ENCODE results near the gene SELENOH. TPM values are rescaled to one million over a fixed set of nuclear protein-coding genes. Genes with fewer than 3 reads are reported as not detected.

Gene SELENOH
- polyA plus RNA-seq, 2 of the 4 experiments (the other 2 are of a cell fraction): 96.3 to 115 TPM

GRCh38 chr11:57772562-57772961 is 31.3 kb downstream of the SELENOH start:
- ATAC-seq (peak in 1 of 2 experiments; percentile 32; a peak in 2 of 6 replicates), DNase-seq (ENCODE audit: low read depth in 1 of 2, low spot score in 1 of 2) (no peak)
- CTCF ChIA-PET: interaction anchor here (1.4 to 2.9 kb wide), 3 partner anchors 9 to 28 kb away, joined by 3 to 19 read pairs (median 11); no protein-coding TSS in a partner anchor

GRCh38 chr11:57773026-57773598 is 31.8 kb downstream of the SELENOH start:
- no peak for TF ChIP-seq ZFP36 (IDR thresholded peaks at IDR 0.05; ENCODE audit: borderline replicate concordance, partially characterized antibody)
- no peak for TF ChIP-seq EHF (CRISPR knock-in tag; IDR thresholded peaks at IDR 0.05)
- no peak for TF ChIP-seq MYC (IDR thresholded peaks at IDR 0.05; ENCODE audit: borderline replicate concordance, low read length)
- no peak for TF ChIP-seq ZSCAN20 (CRISPR knock-in tag; IDR thresholded peaks at IDR 0.05)
- TF ChIP-seq EP300 (IDR thresholded peaks at IDR 0.05): no peak
- no peak for TF ChIP-seq NFE2L2 (conservative IDR thresholded peaks at IDR 0.05; ENCODE audit: low read length)
- no peak for TF ChIP-seq RNF2 (IDR thresholded peaks at IDR 0.05; ENCODE audit: borderline replicate concordance, low read depth)
- TF ChIP-seq FOSL2 (IDR thresholded peaks at IDR 0.05): no peak
- TF ChIP-seq FOSL2 (CRISPR knock-in tag; IDR thresholded peaks at IDR 0.05): no peak
- no peak for TF ChIP-seq SREBF2 (IDR thresholded peaks at IDR 0.05)
- TF ChIP-seq ZC3H11A (IDR thresholded peaks at IDR 0.05): no peak
- TF ChIP-seq FOSB (CRISPR knock-in tag; IDR thresholded peaks at IDR 0.05): no peak
- no peak for TF ChIP-seq CHD4 (IDR thresholded peaks at IDR 0.05; ENCODE audit: borderline replicate concordance)
- TF ChIP-seq ATOH8 (CRISPR knock-in tag; IDR thresholded peaks at IDR 0.05; ENCODE audit: low read depth): no peak
- TF ChIP-seq RFX5 (IDR thresholded peaks at IDR 0.05): no peak
- TF ChIP-seq RCOR1 (IDR thresholded peaks at IDR 0.05; ENCODE audit: low read depth, low read length): no peak
- Histone ChIP-seq H3K4me1 (peaks cover 65% of the 10 kb centered on the region), H3K9me3 (no peaks in the 10 kb centered on the region), H3K4me3 (no peak overlapping the region), H3K4me2 (peak overlapping the region; percentile 38; the same call in 1 of the 3 replicates), H3K27ac (peak overlapping the region in 1 of 2 experiments; percentile 33; a peak in 3 of 6 replicates)
- POLR2A ChIA-PET: no interaction called here
- FAIRE-seq (no peak), DNase-seq (ENCODE audit: low read depth in 1 of 2, low spot score in 1 of 2) (no peak), ATAC-seq (no peak)
- WGBS (ENCODE audit: missing lambda C conversion rate): 64% methylated on average over 5 of the region's 5 CpGs
- CTCF ChIA-PET: interaction anchor here (1.4 to 2.9 kb wide), 2 partner anchors 10 to 14 kb away, joined by 3 to 11 read pairs; no protein-coding TSS in a partner anchor

More at GRCh38 chr11:57772562-57772961, 31.3 kb downstream of the SELENOH start:
- peaks cover 61% of the 10 kb centered on the region for H3K4me1 ChIP-seq
- H3K9me3 ChIP-seq: no peaks in the 10 kb centered on the region
- peak overlapping the region in 1 of 2 experiments; percentile 33; a peak in 3 of 6 replicates for H3K27ac ChIP-seq
- H3K4me3 ChIP-seq: no peak overlapping the region
- no peak for FAIRE-seq
- TF ChIP-seq CEBPB (IDR thresholded peaks at IDR 0.05) (no peak), FOXS1 (CRISPR knock-in tag; IDR thresholded peaks at IDR 0.05) (no peak)
- H3K4me2 ChIP-seq: peak overlapping the region; percentile 38
- WGBS (ENCODE audit: missing lambda C conversion rate): 62% methylated on average over 4 of the region's 4 CpGs
- POLR2A ChIA-PET: no interaction called here

DNA sequence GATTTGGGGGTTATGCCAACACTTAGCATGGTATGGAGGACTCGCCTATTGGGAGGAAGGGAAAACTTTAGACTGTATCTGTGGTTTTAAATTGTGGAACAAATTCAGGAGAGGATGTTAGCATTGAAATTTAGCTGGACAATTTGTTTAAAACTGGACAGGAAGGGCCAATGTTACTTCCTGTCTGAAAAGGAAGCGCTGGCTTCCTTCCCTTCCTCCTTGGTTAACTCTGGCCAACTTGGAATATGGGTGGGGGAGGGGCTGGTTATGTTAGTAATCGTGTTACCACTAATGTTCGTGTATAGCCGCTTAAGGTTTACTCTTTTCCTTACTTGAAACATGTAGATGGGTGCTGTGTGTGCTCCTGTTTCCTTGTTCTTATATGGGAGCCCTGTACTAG is 34.2 kb downstream of the SELENOH start:
- WGBS (ENCODE audit: missing lambda C conversion rate): 62% methylated on average over 5 of the region's 5 CpGs
- FAIRE-seq: no peak
- H3K4me2 ChIP-seq: peak overlapping the region; percentile 93
- H3K27ac ChIP-seq: peak overlapping the region; percentile 83 to 88; a peak in 5 of 6 replicates
- no peak for DNase-seq (ENCODE audit: low read depth in 1 of 2, low spot score in 1 of 2)
- no peak for ATAC-seq
- peaks cover 83% of the 10 kb centered on the region for H3K4me1 ChIP-seq
- no peaks in the 10 kb centered on the region for H3K9me3 ChIP-seq
- no peak overlapping the region for H3K4me3 ChIP-seq
- POLR2A ChIA-PET: interaction anchor here (1.2 kb wide), 1 partner anchor 27 kb away, joined by 3 read pairs; no protein-coding TSS in a partner anchor
- CTCF ChIA-PET: interaction anchor here (1.0 to 2.3 kb wide), 4 partner anchors 12 to 25 kb away, joined by 3 to 12 read pairs (median 4); partner anchors contain the start of gene BTBD18
- TF ChIP-seq, protein P1, sequence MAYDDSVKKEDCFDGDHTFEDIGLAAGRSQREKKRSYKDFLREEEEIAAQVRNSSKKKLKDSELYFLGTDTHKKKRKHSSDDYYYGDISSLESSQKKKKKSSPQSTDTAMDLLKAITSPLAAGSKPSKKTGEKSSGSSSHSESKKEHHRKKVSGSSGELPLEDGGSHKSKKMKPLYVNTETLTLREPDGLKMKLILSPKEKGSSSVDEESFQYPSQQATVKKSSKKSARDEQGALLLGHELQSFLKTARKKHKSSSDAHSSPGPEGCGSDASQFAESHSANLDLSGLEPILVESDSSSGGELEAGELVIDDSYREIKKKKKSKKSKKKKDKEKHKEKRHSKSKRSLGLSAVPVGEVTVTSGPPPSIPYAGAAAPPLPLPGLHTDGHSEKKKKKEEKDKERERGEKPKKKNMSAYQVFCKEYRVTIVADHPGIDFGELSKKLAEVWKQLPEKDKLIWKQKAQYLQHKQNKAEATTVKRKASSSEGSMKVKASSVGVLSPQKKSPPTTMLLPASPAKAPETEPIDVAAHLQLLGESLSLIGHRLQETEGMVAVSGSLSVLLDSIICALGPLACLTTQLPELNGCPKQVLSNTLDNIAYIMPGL (CRISPR knock-in tag; IDR thresholded peaks at IDR 0.05; ENCODE audit: borderline replicate concordance): no peak
- TF ChIP-seq CEBPB (IDR thresholded peaks at IDR 0.05) (no peak), EHMT2 (IDR thresholded peaks at IDR 0.05; ENCODE audit: low read depth) (no peak), ZFP36 (IDR thresholded peaks at IDR 0.05; ENCODE audit: borderline replicate concordance, partially characterized antibody) (no peak), SREBF2 (IDR thresholded peaks at IDR 0.05) (no peak), POLR2AphosphoS2 (conservative IDR thresholded peaks at IDR 0.05; ENCODE audit: low read length) (no peak), NPAS2 (CRISPR knock-in tag; IDR thresholded peaks at IDR 0.05; ENCODE audit: borderline replicate concordance) (no peak), CHD2 (IDR thresholded peaks at IDR 0.05; ENCODE audit: low read length, partially characterized antibody) (no peak), PBX3 (IDR thresholded peaks at IDR 0.05) (no peak), RFX5 (IDR thresholded peaks at IDR 0.05) (no peak), FOSL2 (IDR thresholded peaks at IDR 0.05) (no peak), FOSL2 (CRISPR knock-in tag; IDR thresholded peaks at IDR 0.05) (no peak), BHLHE40 (IDR thresholded peaks at IDR 0.05; ENCODE audit: low read depth, low read length) (no peak), HOXA7 (CRISPR knock-in tag; IDR thresholded peaks at IDR 0.05) (no peak), PHF8 (IDR thresholded peaks at IDR 0.05; ENCODE audit: borderline replicate concordance, low read depth) (no peak), ESRRA (IDR thresholded peaks at IDR 0.05; ENCODE audit: borderline replicate concordance, low read length) (no peak), RNF2 (IDR thresholded peaks at IDR 0.05; ENCODE audit: borderline replicate concordance, low read depth) (no peak)
- TF ChIP-seq, protein P2, sequence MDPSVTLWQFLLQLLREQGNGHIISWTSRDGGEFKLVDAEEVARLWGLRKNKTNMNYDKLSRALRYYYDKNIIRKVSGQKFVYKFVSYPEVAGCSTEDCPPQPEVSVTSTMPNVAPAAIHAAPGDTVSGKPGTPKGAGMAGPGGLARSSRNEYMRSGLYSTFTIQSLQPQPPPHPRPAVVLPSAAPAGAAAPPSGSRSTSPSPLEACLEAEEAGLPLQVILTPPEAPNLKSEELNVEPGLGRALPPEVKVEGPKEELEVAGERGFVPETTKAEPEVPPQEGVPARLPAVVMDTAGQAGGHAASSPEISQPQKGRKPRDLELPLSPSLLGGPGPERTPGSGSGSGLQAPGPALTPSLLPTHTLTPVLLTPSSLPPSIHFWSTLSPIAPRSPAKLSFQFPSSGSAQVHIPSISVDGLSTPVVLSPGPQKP (IDR thresholded peaks at IDR 0.05; ENCODE audit: low read depth, low read length): no peak

Data from A549 (cell line).